Prostate gland (tissue), 2 donors: ENCODE data around the gene PRKAG2. TPM values are rescaled to one million over a fixed set of nuclear protein-coding genes. Genes with fewer than 3 reads are reported as not detected.

ENCODE experiments used
- DNase-seq: peaks from one replicate; pipeline ENCODE4 v3.0.0-alpha.2; 2019; ENCODE audit warnings: low spot score
- H3K27ac ChIP-seq, 2 donors: fragments of 200-600 bp; sonication (generic); 2 replicates each; pipeline ENCODE4 v1.5.1; 2017 to 2019
- H3K27me3 ChIP-seq: fragments of 200-600 bp; sonication (generic); replicated peaks from 2 replicates; pipeline ENCODE4 v1.5.1; 2019; ENCODE audit not compliant: insufficient read depth
- H3K36me3 ChIP-seq, 2 donors: fragments of 200-600 bp; sonication (generic); 1 replicate in 1 of 2; 2 replicates in 1 of 2; pipeline versions ENCODE4 v1.5.1 to v1.8.1; 2017 to 2019
- H3K4me1 ChIP-seq: fragments of 200-600 bp; sonication (generic); replicated peaks from 2 replicates; pipeline ENCODE4 v1.5.1; 2019
- H3K4me3 ChIP-seq, 2 donors: fragments of 200-600 bp; sonication (generic); 2 replicates each; pipeline ENCODE4 v1.5.1; 2017 to 2019
- H3K9me3 ChIP-seq: fragments of 200-600 bp; sonication (generic); 2 replicates; pipeline ENCODE4 v1.5.1; 2017
- CTCF ChIP-seq, 4 experiments: fragments of 200-600 bp in 2 of 4; fragments of 450-650 bp in 2 of 4; sonication (generic) in 2 of 4; IDR thresholded peaks; 1 replicate in 3 of 4; 2 replicates in 1 of 4; pipeline ENCODE4 v1.5.1; 2016 to 2019; ENCODE audit warnings: antibody characterized with exemption in 4 of 4, mild to moderate bottlenecking in 2 of 4, moderate library complexity in 2 of 4
- POLR2A ChIP-seq: fragments of 450-650 bp; IDR thresholded peaks from one replicate; pipeline ENCODE4 v1.6.1; 2016; ENCODE audit warnings: antibody characterized with exemption, mild to moderate bottlenecking
- POLR2AphosphoS5 ChIP-seq: sonication (generic); formaldehyde crosslinking; IDR thresholded peaks from one replicate; pipeline ENCODE4 v1.6.1; 2017; ENCODE audit warnings: antibody characterized with exemption
- WGBS: methylation state at CpG from one replicate; pipeline ENCODE4 v1.1.5; 2018; 5-methylcytosine and 5-hydroxymethylcytosine counted together
- intact Hi-C: fragments of 100-400 bp; cut with DNase I; formaldehyde crosslinking; loops from one replicate; pipeline ENCODE4 v1.14.2; 2022
- total RNA-seq, 2 donors: library from RNA; depleted of rRNA; stranded (reverse); fragments of >200 nt; gene quantifications; one replicate each; pipeline ENCODE4 v1.1.0, GENCODE V29; 2016

Gene PRKAG2
- total RNA-seq, 2 donors from 2014 or later: 31.6 to 38.1 TPM

GRCh38 chr7:151801782-151802468 lies 75.0 kb downstream of the PRKAG2 start:
- WGBS: 90% methylated on average over 15 of the region's 15 CpGs
- intact Hi-C loops: no loop called here
- Histone ChIP-seq H3K36me3 (no peaks in the 10 kb centered on the region), H3K27me3 (no peaks in the 10 kb centered on the region), H3K9me3 (no peaks in the 10 kb centered on the region), H3K4me3 (no peak overlapping the region), H3K4me1 (no peaks in the 10 kb centered on the region), H3K27ac (no peak overlapping the region)
- TF ChIP-seq CTCF (IDR thresholded peaks at IDR 0.05) (no peak), POLR2A (no peak), POLR2AphosphoS5 (no peak)
- no peak for DNase-seq

DNA sequence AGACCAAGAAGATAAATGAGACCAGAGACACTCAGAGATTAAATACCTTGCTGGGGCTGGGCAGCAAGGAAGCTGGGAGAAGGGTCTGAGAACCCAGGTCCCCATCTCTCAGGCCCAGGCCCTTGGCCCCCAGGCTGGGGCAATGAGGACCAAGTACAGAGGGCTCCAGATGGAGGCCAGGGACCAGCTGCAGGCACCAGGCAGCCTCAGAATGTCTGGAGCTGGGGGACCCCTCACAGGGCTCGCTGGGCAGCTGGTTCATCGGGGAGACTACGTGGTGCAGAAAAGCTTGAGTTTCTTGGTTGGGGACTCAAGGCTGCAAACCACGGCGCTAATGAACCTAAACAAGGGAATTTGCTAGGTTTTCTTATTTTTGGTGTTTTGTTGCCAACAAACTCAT lies 75.6 kb downstream of the PRKAG2 start:
- H3K9me3 ChIP-seq: no peaks in the 10 kb centered on the region
- 99% methylated on average over 5 of the region's 5 CpGs for whole genome bisulfite sequencing
- no peaks in the 10 kb centered on the region for H3K4me1 ChIP-seq

DNA sequence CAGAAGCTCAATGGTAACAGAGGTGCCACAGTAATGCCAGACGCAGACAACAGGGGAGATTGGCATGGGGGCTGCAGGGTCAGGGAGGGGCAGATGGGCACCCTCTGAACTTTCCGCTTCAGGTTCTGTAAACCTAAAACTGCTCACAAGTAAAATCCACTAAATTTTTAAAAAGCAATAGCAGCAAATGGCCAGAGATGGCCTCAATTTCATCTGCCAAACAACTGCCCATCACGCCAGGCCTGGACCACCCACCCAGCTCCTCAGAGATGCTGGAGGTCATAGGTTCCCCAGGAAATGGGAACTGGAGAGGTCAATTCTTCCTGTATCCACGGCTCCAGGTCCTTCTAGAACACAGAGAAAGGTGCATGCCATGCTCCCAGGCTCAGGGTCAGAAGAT lies 76.1 kb downstream of the PRKAG2 start:
- TF ChIP-seq CTCF (IDR thresholded peaks at IDR 0.05) (no peak), POLR2AphosphoS5 (no peak)
- DNase-seq: no peak
- Histone ChIP-seq H3K9me3 (no peaks in the 10 kb centered on the region), H3K4me1 (no peaks in the 10 kb centered on the region), H3K27ac (no peak overlapping the region), H3K36me3 (no peaks in the 10 kb centered on the region), H3K27me3 (no peaks in the 10 kb centered on the region), H3K4me3 (no peak overlapping the region)
- intact Hi-C loops: no loop called here
- WGBS: 100% methylated on average over 4 of the region's 4 CpGs

More for the DNA sequence above, 75.6 kb downstream of the PRKAG2 start:
- Histone ChIP-seq H3K27ac (no peak overlapping the region), H3K4me3 (no peak overlapping the region), H3K36me3 (no peaks in the 10 kb centered on the region), H3K27me3 (no peaks in the 10 kb centered on the region)
- intact Hi-C loops: no loop called here
- no peak for TF ChIP-seq CTCF (IDR thresholded peaks at IDR 0.05)
- TF ChIP-seq POLR2AphosphoS5: no peak
- no peak for TF ChIP-seq POLR2A
- no peak for DNase-seq

DNA sequence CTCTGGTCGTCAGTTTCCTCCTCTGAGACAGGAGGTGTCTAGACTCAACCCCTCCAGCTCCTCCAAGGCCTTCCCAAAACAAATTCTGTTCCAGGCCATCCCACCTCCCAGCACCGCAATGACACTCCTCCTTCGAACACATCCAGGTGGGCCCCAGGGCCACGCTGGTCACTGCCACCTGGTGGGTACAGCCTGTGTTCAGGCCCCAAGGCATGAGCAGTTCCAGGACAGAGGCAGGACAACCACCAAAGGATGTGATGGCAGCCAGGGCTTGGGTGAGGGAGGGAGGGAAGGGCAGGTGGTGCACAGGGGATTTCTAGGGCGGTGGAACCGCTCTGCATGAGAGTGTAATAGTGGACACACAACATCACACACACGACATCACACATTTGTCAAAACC lies 76.5 kb downstream of the PRKAG2 start:
- no peaks in the 10 kb centered on the region for H3K9me3 ChIP-seq
- no peaks in the 10 kb centered on the region for H3K36me3 ChIP-seq
- DNase-seq: no peak
- intact Hi-C loops: no loop called here
- 95% methylated on average over 7 of the region's 7 CpGs for WGBS
- H3K4me1 ChIP-seq: no peaks in the 10 kb centered on the region
- no peak overlapping the region for H3K27ac ChIP-seq
- H3K4me3 ChIP-seq: no peak overlapping the region
- no peak for TF ChIP-seq POLR2AphosphoS5
- TF ChIP-seq CTCF (IDR thresholded peaks at IDR 0.05): no peak
- no peak for TF ChIP-seq POLR2A
- H3K27me3 ChIP-seq: no peaks in the 10 kb centered on the region

- no peak overlapping the region for H3K27ac ChIP-seq
- no peak overlapping the region for H3K4me3 ChIP-seq
- TF ChIP-seq CTCF (IDR thresholded peaks at IDR 0.05) (no peak), POLR2A (no peak), POLR2AphosphoS5 (no peak)
- H3K4me1 ChIP-seq: no peaks in the 10 kb centered on the region
- H3K27me3 ChIP-seq: no peaks in the 10 kb centered on the region
- 98% methylated on average over 15 of the region's 15 CpGs for WGBS
- H3K36me3 ChIP-seq: no peaks in the 10 kb centered on the region
- DNase-seq: no peak
- H3K9me3 ChIP-seq: no peaks in the 10 kb centered on the region
- intact Hi-C loops: no loop called here
Measured at GRCh38 chr7:151799506-151799905, 77.4 kb downstream of the PRKAG2 start.
